Loucy (cell line): ENCODE measurements around the gene INPP4B.

Experiments used
- CTCF ChIP-seq: fragments of 200-600 bp; sonication (generic); conservative IDR thresholded peaks from 2 replicates; pipeline ENCODE4 v1.5.1; 2014; ENCODE audit warnings: mild to moderate bottlenecking, antibody characterized with exemption, low read length
- EZH2phosphoT487 ChIP-seq: fragments of 200-600 bp; IDR thresholded peaks from 2 replicates; pipeline ENCODE4 v1.6.1; 2018; ENCODE audit warnings: antibody characterized with exemption, mild to moderate bottlenecking, moderate library complexity, borderline replicate concordance

DNA sequence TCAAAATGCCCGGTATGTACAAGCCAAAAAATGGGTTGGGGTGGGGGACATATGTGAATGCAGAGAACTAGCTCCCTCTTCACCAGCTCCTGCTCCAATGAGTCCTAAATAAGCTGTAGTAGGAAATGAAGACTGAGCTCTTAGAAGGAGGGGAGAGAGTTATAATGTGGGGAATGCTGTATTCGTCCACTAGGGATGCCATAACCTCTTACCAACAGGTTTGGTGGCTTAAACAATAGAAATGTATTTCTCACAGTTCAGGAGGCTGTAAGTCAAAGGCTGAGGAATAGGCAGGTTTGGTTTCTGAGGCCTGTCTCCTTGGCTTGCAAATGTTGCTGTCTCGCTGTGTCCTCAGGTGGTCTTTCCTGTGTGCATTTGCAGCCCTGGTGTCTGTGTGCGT is 4.4 kb upstream of the INPP4B start:
- peak; percentile 67 for TF ChIP-seq CTCF
- TF ChIP-seq EZH2phosphoT487, result no peak
